ENCODE data around the gene BDKRB2. TPM values are rescaled to one million over a fixed set of nuclear protein-coding genes. Genes with fewer than 3 reads are reported as not detected.

Gene BDKRB2
- total RNA-seq, 2 experiments from 2014 or later, result not detected

- H3K9me3 Mint-ChIP-seq, result no peaks in the 10 kb centered on the region
- H3K27me3 Mint-ChIP-seq, result no peaks in the 10 kb centered on the region
- H3K4me3 Mint-ChIP-seq, result no peak overlapping the region
- no peak for DNase-seq
- H3K4me1 Mint-ChIP-seq, result no peaks in the 10 kb centered on the region
- H3K36me3 Mint-ChIP-seq (ENCODE audit: low read depth), result no peaks in the 10 kb centered on the region
- ChIA-PET CTCF (no interaction called here), POLR2A (no interaction called here)
- no peak overlapping the region for H3K27ac Mint-ChIP-seq
Observed at GRCh38 chr14:96182546-96182945, 22.1 kb upstream of the BDKRB2 start.

- no peaks in the 10 kb centered on the region for H3K36me3 Mint-ChIP-seq (ENCODE audit: low read depth)
- no peak overlapping the region for H3K4me3 Mint-ChIP-seq
- no peak overlapping the region for H3K27ac Mint-ChIP-seq
- ChIA-PET CTCF (no interaction called here), POLR2A (no interaction called here)
- H3K4me1 Mint-ChIP-seq, result no peaks in the 10 kb centered on the region
- H3K9me3 Mint-ChIP-seq, result no peaks in the 10 kb centered on the region
- DNase-seq, result no peak
- H3K27me3 Mint-ChIP-seq, result peaks cover 2% of the 10 kb centered on the region
Observed at GRCh38 chr14:96184737-96185136, 19.9 kb upstream of the BDKRB2 start.

- peaks cover 2% of the 10 kb centered on the region for H3K27me3 Mint-ChIP-seq
- no peak overlapping the region for H3K4me3 Mint-ChIP-seq
- H3K27ac Mint-ChIP-seq, result no peak overlapping the region
- H3K9me3 Mint-ChIP-seq, result no peaks in the 10 kb centered on the region
- ChIA-PET POLR2A (no interaction called here), CTCF (no interaction called here)
- no peaks in the 10 kb centered on the region for H3K36me3 Mint-ChIP-seq (ENCODE audit: low read depth)
- DNase-seq, result no peak
- no peaks in the 10 kb centered on the region for H3K4me1 Mint-ChIP-seq
Observed at GRCh38 chr14:96187216-96188031, 17.2 kb upstream of the BDKRB2 start.

- H3K27ac Mint-ChIP-seq, result no peak overlapping the region
- no peak overlapping the region for H3K4me3 Mint-ChIP-seq
- no peaks in the 10 kb centered on the region for H3K36me3 Mint-ChIP-seq (ENCODE audit: low read depth)
- ChIA-PET POLR2A (no interaction called here), CTCF (no interaction called here)
- H3K4me1 Mint-ChIP-seq, result no peaks in the 10 kb centered on the region
- H3K27me3 Mint-ChIP-seq, result peaks cover 2% of the 10 kb centered on the region
- no peak for DNase-seq
- H3K9me3 Mint-ChIP-seq, result no peaks in the 10 kb centered on the region
Observed at GRCh38 chr14:96189281-96189711, 15.3 kb upstream of the BDKRB2 start.

- Mint-ChIP-seq H3K4me3 (no peak overlapping the region), H3K9me3 (no peaks in the 10 kb centered on the region), H3K36me3 (ENCODE audit: low read depth) (no peaks in the 10 kb centered on the region), H3K27ac (no peak overlapping the region), H3K27me3 (peaks cover 2% of the 10 kb centered on the region), H3K4me1 (peaks cover 2% of the 10 kb centered on the region)
- CTCF ChIA-PET, result no interaction called here
- no peak for DNase-seq
- POLR2A ChIA-PET, result no interaction called here
Observed at GRCh38 chr14:96191353-96191752, 13.3 kb upstream of the BDKRB2 start.

- no peaks in the 10 kb centered on the region for H3K9me3 Mint-ChIP-seq
- peaks cover 2% of the 10 kb centered on the region for H3K27me3 Mint-ChIP-seq
- no peak for DNase-seq
- ChIA-PET POLR2A (no interaction called here), CTCF (no interaction called here)
- no peak overlapping the region for H3K27ac Mint-ChIP-seq
- peaks cover 4% of the 10 kb centered on the region for H3K4me1 Mint-ChIP-seq
- no peak overlapping the region for H3K4me3 Mint-ChIP-seq
- H3K36me3 Mint-ChIP-seq (ENCODE audit: low read depth), result no peaks in the 10 kb centered on the region
Observed at GRCh38 chr14:96191841-96192462, 12.7 kb upstream of the BDKRB2 start.

- Mint-ChIP-seq H3K36me3 (ENCODE audit: low read depth) (no peaks in the 10 kb centered on the region), H3K9me3 (no peaks in the 10 kb centered on the region), H3K4me3 (no peak overlapping the region), H3K4me1 (peaks cover 4% of the 10 kb centered on the region), H3K27me3 (peaks cover 2% of the 10 kb centered on the region), H3K27ac (no peak overlapping the region)
- ChIA-PET POLR2A (no interaction called here), CTCF (no interaction called here)
- DNase-seq, result no peak
Observed at GRCh38 chr14:96192975-96193805, 11.4 kb upstream of the BDKRB2 start.

- Mint-ChIP-seq H3K4me3 (no peak overlapping the region), H3K4me1 (peaks cover 13% of the 10 kb centered on the region), H3K36me3 (ENCODE audit: low read depth) (no peaks in the 10 kb centered on the region), H3K27ac (no peak overlapping the region), H3K9me3 (no peaks in the 10 kb centered on the region), H3K27me3 (peaks cover 2% of the 10 kb centered on the region)
- no peak for DNase-seq
- CTCF ChIA-PET, result no interaction called here
- POLR2A ChIA-PET, result no interaction called here
Observed at GRCh38 chr14:96194262-96194656, 10.4 kb upstream of the BDKRB2 start.

- ChIA-PET POLR2A (no interaction called here), CTCF (no interaction called here)
- H3K4me1 Mint-ChIP-seq, result peaks cover 13% of the 10 kb centered on the region
Observed at GRCh38 chr14:96194657-96195431, 9.8 kb upstream of the BDKRB2 start.

GRCh38 chr14:96195441-96196081 lies 9.1 kb upstream of the BDKRB2 start:
- ChIA-PET CTCF (no interaction called here), POLR2A (no interaction called here)
- H3K36me3 Mint-ChIP-seq (ENCODE audit: low read depth), result no peaks in the 10 kb centered on the region

More at GRCh38 chr14:96194657-96195431, 9.8 kb upstream of the BDKRB2 start:
- H3K27me3 Mint-ChIP-seq, result no peaks in the 10 kb centered on the region
- H3K9me3 Mint-ChIP-seq, result no peaks in the 10 kb centered on the region
- H3K36me3 Mint-ChIP-seq (ENCODE audit: low read depth), result no peaks in the 10 kb centered on the region
- H3K4me3 Mint-ChIP-seq, result no peak overlapping the region
- DNase-seq, result no peak
- no peak overlapping the region for H3K27ac Mint-ChIP-seq

GRCh38 chr14:96197163-96197852 lies 7.3 kb upstream of the BDKRB2 start:
- Mint-ChIP-seq H3K4me3 (no peak overlapping the region), H3K9me3 (no peaks in the 10 kb centered on the region), H3K36me3 (ENCODE audit: low read depth) (no peaks in the 10 kb centered on the region), H3K4me1 (peaks cover 13% of the 10 kb centered on the region), H3K27ac (no peak overlapping the region), H3K27me3 (no peaks in the 10 kb centered on the region)
- no peak for DNase-seq
- POLR2A ChIA-PET, result no interaction called here
- CTCF ChIA-PET, result no interaction called here

More at GRCh38 chr14:96195441-96196081, 9.1 kb upstream of the BDKRB2 start:
- Mint-ChIP-seq H3K27me3 (no peaks in the 10 kb centered on the region), H3K9me3 (no peaks in the 10 kb centered on the region), H3K4me1 (peaks cover 13% of the 10 kb centered on the region), H3K4me3 (no peak overlapping the region), H3K27ac (no peak overlapping the region)
- DNase-seq, result no peak

- ChIA-PET POLR2A (no interaction called here), CTCF (no interaction called here)
- Mint-ChIP-seq H3K4me1 (peaks cover 13% of the 10 kb centered on the region), H3K27ac (no peak overlapping the region), H3K27me3 (no peaks in the 10 kb centered on the region), H3K9me3 (no peaks in the 10 kb centered on the region), H3K36me3 (ENCODE audit: low read depth) (no peaks in the 10 kb centered on the region), H3K4me3 (no peak overlapping the region)
- no peak for DNase-seq
Observed at GRCh38 chr14:96197969-96198368, 6.7 kb upstream of the BDKRB2 start.
